Activated T-helper 1 cell treated with Interleukin-2 at 50 U/mL for 16 hours (primary cell): ENCODE results near the gene DLG1.
"Not testable (repeated sequence)": the region's sequence is repeated elsewhere in the genome, so short reads cannot be mapped to it uniquely, and the experiment has no call there.

ENCODE experiments used
- DNase-seq: peaks from one replicate; pipeline ENCODE4 v3.0.0-alpha.2; 2020; ENCODE audit warnings: low read depth

DLG1 gene

DNA sequence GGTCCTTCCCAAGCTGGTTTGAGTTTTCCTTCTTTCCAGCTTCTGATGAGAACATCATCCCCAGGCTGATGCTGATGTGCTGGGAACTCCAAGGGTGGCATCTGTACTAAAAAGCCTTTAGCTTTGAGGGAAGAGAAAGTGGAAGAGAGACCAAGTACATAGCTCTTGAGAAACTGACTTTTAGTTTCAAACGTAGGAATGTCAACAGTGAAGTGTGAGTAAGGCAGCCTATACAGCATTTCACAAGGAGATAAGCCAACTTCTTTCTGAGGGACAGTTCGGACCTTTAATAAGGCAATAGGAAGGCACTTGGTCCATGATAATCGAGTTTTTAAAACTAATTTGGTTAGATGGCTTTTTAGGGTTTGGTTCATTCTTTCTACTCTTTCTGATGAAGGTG lies 53.7 kb downstream of the DLG1 start:
- no peak for DNase-seq

DNA sequence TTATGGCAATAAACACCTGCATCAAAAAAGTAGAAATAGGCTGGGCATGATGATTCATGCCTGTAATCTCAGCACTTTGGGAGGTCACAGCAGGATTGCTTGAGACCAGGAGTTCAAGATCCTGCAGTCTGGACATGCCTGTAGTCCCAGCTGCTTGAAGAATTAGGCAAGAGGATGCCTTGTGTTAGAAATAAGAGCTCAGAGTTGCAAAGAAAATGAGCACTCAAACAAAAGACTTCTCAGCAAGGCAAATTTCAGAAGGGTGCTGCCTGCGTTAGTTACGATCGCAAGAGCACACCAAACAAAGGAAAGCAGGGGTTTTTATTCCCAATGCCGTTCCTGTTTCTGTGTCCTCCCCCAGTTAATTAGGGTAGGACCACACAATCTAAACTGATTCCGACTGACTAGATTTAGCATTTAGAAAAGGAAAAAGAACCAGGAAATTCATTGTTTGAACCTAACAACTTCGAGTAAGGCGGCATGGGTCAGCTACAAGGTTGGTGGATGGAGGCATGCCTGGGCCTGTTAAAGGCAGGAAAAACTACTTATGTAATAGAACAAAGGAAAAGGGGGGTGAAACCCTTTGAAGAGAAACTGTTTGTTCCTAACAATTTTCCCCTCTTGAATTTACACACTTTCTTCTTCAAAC lies 55.5 kb downstream of the DLG1 start:
- DNase-seq: no peak

DNA sequence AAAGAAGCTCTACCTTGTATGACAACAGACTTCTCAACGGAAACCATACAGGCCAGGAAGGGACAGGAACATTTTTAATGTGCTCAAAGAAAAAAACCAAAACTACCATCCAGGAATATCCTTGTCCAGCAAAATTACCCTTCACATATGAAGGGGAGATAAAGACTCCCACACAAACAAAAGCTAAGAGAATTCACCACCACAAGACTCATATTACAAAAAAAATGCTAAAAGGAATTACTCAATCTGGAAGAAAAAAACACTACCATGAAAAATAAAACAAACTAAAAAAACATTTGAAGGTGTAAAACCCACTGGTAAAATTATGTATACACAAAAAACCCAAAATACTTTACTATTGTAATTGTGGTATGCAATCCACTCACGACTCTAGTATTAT lies 57.2 kb downstream of the DLG1 start:
- no peak for DNase-seq

- DNase-seq: no peak
Measured at GRCh38 chr3:197239857-197240256, 58.6 kb downstream of the DLG1 start.

DNA sequence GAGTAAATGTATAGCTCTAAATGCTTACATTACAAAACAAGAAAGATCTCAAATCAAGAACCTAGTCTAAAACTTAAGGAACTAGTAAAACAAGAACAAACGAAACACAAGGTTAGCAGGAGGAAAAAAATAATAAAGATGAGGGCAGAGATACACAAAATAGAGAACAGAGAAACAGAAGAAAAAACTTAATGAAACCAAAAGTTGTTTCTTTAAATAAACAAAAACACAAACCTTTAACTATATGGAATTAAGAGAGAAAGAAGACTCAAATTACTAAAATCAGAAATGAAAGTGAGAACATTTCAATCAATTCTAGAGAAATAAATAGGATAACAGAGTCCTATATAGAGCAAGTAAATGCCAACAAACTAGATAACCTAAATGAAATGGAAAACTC lies 59.6 kb downstream of the DLG1 start:
- DNase-seq: no peak

GRCh38 chr3:197237897-197238296 lies 60.5 kb downstream of the DLG1 start:
- no peak for DNase-seq

DNA sequence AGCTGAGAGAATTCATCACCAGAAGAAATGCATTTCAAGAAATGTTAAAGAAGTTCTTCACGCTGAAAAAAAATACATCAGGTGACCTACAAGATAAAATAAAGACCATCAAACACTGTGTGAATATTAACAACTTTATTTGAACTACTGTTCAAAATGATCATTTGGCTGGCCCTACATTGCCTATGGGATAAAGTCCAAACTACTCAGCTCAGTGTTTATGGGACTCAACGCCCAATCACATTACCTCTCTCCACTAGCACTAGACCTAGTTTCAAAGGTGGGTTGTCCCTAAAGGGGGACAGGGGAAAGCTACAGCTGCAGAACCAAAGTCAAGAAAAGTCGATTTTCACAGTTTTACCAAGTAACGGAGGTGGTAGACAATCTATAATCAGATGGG lies 62.0 kb downstream of the DLG1 start:
- DNase-seq: no peak

DNA sequence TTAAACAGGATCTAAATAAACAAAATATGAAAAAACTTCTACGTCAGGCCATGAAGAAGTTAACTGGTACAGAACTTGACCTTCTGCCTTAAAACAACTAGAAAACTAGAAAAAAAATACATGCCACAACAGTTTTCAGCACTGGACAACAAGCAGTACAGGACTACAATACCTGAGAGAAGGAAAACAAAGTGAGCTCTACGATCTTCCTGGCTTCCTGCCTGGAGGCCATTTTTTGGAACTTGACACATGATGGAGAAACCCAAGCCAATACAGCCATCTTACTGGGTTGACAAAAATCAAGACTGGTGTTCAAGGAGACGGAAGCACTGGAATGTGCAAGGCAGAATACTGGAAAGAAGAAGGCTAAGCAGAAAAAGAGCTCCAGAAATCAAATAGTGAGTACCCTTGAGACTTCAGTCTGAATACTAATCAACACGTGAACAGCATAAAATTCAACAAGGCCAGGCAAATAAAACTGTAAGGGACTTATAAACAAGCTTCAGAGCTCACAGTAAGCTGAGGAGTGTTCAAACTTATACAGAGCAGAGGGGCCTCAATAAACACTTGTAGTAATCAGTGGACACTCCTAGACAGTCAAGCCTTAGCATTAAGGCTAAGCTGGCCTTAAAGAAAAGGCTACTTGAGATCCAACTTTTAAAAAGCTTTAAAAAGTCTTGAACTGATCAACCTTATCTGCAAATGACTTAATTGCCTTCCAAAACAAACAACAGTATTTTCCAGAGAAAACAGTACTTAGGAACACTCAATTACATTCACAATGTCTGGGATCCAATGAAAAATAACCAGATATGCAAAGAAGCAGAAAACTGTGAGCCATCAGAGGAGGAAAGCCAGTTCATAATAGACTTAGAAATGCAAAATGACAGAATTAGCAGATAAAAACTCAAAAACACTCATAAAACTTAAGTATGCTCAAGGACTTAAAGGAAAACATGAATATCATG lies 63.2 kb downstream of the DLG1 start:
- no peak for DNase-seq

DNA sequence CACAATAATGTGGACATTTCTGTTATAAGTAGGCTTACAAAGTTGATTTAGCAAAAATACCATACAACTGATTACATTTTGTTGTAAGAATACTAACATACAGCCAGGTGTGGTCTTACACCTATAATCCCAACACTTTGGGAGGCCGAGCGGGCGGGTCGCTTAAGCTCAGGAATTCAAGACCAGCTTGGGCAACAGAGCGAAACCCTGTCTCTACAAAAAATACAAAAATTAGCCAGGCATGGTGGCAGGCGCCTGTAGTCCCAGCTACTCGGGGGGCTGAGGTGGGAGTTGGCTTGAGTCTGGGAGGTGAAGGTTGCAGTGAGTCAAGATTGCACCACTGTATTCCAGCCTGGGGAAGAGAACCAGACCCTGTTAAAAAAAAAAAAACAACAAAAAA lies 67.1 kb downstream of the DLG1 start:
- no peak for DNase-seq

DNA sequence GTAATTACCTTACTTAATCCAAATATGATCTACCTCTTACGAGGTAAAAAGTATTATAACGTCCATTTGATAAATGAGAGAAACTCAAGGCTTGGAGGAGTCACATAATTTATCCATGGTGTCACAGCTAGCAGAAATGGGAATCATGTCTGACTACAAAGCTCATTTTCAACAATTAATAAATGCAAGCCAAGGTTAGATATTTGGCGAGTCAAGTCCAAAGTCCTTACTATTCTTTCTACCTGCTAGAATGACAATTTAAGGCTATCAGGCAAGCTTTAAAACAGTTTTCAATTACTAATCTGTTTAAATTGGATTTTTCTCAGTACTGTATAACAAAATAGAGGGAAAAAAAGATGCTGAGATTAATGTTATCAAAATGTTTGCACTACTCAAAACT lies 68.6 kb downstream of the DLG1 start:
- no peak for DNase-seq

DNA sequence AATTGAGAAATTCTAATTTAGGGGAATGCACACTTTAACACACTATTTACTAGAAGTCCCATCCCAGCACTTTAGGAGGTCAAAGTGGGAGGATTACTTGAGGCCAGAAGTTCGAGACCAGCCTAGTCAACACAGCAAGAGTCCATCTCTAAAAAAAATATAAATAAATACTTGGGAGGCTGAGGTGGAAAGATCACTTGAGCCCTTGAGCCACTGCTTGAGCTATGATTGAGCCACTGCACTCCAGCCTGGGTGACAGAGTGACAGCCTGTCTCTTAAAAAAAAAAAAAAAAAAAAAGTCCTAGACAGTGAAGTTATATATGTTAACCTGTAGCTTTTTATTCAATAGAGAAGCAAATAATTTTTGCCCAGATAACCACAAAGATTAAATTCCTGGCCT lies 69.2 kb downstream of the DLG1 start:
- no peak for DNase-seq

DNA sequence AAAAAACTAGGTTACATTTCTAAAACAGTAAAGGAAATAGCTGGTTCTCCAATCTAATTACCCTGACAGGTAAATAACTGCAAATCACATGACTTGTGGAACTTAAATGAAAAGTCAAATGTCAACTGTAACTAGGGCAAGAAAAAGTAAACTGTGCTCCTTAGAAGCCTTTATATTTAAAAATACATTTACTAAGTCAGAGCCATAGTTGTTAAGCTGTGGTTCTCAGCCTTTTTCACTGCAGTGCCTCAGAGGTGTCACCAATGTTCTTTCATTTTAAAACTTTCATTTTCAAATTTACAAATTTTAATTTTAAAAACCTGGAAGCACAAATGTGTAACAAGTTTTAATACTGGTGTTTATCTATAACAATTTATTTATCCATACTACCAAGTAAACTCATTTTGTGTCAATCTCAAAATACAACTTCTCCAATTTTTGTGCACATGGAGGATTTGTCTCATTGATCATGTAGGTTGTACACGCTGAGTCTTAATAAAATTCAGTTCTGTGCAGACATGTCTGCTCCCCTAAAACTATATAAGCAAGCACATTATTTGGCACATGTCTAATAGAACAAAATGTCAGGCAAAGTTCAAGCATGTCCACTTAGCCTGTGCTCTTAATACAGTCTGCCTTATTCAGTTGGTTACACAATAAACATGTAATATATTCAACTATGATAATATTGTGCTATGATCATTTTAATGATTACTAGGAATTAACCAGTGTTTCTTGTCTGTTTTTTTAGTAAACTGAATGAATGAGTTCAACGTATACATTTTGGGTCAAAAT lies 70.4 kb downstream of the DLG1 start:
- DNase-seq: no peak

DNA sequence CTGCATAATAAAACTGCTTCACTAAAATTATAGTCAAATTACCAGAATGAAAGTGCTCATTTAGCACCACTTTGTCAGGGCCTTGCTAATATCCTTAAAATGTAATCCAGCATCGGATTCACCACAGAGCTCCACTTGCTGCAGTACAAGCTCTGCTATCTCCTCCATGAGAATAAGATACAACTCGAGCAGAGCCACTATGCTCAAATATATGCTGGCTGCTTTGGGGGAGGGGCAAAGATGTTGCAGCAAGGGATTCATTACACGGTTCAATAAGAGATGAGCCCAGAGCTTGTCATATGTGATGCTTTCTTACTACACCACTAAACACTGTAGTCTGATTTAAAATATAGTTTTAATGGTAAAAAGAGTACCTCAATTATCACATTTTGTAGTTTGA lies 72.2 kb downstream of the DLG1 start:
- no peak for DNase-seq

DNA sequence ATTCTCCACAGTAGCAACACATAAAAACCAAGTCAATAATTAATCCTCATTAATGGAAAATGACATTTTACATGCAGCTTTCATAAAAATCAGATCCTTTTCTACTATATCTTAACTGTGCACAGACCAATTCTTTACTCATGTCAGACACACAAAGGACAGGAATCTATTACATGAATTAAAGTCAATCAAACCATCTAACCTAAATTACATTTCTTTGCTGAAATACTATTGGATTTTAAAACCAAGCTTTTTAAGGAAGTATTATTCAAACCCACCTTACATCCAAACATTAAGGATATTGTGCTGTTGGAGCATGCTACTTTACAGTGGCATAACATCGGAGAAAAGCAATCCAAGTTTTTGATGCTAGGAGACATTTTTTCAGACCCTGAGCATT lies 72.8 kb downstream of the DLG1 start:
- DNase-seq: no peak

DNA sequence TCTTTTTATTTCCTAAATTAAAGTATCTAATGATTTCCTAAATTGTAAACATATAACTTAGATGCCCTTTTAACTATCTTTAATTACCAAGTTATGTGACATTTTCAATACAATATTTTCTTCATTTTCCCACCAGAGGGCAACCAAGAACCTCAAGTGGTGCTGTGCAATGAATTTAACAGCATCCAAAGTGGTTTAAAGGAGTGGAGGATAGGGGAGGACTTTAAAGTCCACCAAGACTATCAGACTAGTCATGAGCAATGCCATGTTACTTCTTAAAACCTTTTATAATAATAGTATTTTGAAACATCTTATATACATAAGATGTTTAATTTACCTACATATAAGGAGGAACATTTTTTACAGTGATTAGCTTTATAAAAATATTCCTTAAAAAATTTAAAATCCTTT lies 74.4 kb downstream of the DLG1 start:
- DNase-seq: no peak

GRCh38 chr3:197222937-197223370 lies 75.5 kb downstream of the DLG1 start:
- DNase-seq: no peak

DNA sequence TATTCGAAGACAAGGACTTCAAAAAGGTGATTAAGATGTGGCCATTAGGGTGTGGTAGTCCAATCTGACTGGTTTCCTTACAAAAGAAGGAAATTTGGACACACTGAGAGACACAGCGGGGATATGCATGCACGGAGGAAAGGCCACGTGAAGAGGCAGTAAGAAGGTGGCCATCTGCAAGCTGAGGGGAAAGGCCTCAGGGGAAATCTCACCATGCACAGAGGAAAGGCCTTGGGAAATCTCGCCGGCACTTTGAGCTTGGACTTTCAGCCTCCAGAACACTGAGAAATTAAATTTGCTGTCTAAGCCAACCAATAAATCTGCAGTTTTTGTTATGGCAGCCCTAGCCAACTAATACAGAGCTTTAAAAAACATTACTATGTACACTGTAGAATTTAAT lies 78.8 kb downstream of the DLG1 start:
- no peak for DNase-seq

DNA sequence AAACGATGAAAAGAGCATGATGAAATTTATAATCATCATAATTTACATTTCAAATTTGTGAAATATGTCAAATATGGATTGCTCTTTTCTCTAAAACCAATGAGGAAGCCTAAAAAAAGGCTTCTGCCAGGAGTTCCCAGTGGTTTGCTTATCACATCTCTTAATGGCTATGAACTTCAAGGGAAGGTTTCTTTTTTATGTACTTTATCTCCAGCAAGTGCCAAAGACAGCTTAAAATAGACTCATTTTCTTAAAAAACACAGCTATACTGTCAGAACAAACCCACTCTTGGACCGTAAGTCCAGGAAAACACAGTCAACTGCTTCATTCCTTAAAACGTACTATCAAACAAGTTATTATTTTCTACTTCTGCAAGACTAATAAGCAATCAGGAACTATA lies 80.2 kb downstream of the DLG1 start:
- no peak for DNase-seq

DNA sequence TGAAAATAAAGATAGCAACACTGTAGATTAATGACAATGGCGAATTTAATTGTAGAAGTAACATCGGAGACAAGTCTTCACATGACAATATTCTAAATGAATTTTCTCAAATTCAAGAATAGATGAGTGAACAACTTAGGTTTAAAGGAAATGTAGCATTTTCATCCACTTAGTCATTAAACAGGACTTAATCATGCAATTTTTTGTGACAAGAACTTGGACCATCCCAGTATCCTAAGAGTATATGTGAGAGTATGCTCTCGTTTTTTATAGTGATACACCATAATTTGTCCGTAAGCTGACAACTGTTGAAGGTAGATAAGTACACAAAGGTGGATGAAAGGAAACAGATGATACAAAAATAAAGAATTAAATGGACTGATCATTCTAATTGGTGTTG lies 81.5 kb downstream of the DLG1 start:
- DNase-seq: no peak

DNA sequence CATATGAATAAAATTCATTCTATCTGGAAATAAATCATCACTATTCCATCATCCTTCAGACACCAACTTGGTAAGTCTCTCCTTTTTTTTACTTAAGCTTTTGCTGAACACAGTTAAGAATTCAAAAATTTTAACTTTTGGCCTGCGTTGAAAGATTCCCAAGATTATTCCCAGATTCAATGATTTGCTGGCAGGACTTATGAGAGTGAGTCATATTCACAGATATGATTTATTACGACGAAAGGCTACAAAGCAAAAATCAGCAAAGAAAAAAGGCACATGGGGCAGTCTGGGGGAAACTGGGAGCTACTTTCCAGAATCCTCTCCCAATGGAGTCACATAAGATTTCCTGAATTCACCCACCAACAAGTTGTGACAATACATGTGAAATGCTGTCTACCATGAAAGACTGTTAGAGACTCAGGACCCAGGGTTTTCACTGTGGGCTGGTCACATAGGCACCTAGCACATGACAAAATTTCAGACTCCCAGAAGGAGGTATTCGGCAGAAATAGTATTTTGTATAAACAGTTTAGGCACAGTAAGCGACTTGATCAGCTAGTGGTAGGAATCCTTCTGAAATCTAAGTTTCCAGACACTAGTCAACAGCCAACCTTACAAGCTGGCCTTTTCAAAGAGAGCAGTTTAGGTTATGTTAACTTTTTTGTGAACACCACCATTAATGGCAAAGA lies 82.1 kb downstream of the DLG1 start:
- DNase-seq: no peak

DNA sequence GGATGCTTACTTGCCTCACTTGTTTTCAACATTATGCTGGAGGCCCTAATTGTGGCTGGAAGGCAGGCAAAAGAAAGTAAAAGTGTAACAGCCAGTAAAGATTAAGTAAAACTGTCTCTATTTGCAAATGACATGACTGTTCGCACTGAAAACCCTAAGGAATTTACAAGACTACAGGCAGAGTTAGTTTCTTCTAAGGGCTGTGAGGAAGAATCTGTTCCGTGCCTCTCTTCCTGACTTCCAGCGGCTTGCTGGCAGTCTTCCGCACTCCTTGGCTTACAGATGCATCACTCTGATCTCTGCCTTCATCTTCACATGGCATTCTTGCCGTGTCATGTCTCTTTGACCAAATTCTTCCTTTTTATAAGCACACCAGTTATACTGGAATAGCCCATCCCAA lies 86.1 kb downstream of the DLG1 start:
- no peak for DNase-seq

DNA sequence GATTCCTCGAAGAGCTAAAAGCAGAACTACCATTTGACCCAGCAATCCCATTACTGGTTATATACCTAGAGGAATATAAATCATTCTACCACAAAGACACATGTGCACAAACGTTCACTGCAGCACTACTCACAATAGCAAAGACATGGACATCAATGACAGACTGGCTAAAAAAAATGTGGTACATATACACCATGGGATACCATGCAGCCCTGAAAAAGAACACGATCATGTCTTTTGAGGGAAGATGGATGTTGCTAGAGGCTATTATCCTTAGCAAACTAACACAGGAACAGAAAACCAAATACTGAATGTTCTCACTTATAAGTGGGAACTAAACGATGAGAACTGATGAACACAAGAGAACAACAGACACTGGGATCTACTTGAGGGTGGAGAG lies 86.7 kb downstream of the DLG1 start:
- not testable (repeated sequence) for DNase-seq
